ENCODE measurements around the gene HECTD1. TPM values are rescaled to one million over a fixed set of nuclear protein-coding genes. Genes with fewer than 3 reads are reported as not detected.
"Not testable (repeated sequence)": the region's sequence is repeated elsewhere in the genome, so short reads cannot be mapped to it uniquely, and the experiment has no call there.

HECTD1 gene
- polyA plus RNA-seq, 1 experiment: 121 TPM

DNA sequence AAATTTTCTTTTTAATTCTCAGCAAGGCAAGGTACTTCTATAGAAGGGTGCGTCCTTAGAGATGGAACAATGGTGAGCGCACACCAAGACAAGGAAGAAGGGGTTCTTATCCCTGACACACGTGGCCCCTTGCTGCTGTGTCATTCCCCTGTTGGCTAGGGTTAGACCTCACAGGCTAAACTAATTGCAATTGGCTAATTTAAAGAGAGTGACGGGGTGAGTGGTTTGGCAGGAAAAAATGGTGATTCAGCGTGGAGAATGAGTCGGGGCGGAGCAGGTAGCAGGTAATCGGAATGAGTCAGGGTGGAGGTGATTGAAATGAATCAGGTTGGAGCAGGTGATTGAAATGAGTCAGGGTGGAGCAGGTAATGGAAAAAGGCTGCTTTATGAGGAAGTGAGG lies 36.3 kb upstream of the HECTD1 start:
- H3K27me3 ChIP-seq (ENCODE audit: control insufficient read depth, insufficient read depth, low read length): no peaks in the 10 kb centered on the region
- H3K4me3 ChIP-seq (ENCODE audit: low read depth, low read length): no peak overlapping the region
- H3K9me3 ChIP-seq (ENCODE audit: control insufficient read depth, insufficient read depth, low read length): no peaks in the 10 kb centered on the region
- POLR2A ChIA-PET: no interaction called here
- TF ChIP-seq, protein P1, sequence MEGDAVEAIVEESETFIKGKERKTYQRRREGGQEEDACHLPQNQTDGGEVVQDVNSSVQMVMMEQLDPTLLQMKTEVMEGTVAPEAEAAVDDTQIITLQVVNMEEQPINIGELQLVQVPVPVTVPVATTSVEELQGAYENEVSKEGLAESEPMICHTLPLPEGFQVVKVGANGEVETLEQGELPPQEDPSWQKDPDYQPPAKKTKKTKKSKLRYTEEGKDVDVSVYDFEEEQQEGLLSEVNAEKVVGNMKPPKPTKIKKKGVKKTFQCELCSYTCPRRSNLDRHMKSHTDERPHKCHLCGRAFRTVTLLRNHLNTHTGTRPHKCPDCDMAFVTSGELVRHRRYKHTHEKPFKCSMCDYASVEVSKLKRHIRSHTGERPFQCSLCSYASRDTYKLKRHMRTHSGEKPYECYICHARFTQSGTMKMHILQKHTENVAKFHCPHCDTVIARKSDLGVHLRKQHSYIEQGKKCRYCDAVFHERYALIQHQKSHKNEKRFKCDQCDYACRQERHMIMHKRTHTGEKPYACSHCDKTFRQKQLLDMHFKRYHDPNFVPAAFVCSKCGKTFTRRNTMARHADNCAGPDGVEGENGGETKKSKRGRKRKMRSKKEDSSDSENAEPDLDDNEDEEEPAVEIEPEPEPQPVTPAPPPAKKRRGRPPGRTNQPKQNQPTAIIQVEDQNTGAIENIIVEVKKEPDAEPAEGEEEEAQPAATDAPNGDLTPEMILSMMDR (IDR thresholded peaks at IDR 0.05; ENCODE audit: low read depth, low read length): no peak
- H3K27ac ChIP-seq (ENCODE audit: low read depth, low read length): no peak overlapping the region
- no peak for DNase-seq (ENCODE audit: low read depth, low spot score)
- CTCF ChIA-PET: no interaction called here

DNA sequence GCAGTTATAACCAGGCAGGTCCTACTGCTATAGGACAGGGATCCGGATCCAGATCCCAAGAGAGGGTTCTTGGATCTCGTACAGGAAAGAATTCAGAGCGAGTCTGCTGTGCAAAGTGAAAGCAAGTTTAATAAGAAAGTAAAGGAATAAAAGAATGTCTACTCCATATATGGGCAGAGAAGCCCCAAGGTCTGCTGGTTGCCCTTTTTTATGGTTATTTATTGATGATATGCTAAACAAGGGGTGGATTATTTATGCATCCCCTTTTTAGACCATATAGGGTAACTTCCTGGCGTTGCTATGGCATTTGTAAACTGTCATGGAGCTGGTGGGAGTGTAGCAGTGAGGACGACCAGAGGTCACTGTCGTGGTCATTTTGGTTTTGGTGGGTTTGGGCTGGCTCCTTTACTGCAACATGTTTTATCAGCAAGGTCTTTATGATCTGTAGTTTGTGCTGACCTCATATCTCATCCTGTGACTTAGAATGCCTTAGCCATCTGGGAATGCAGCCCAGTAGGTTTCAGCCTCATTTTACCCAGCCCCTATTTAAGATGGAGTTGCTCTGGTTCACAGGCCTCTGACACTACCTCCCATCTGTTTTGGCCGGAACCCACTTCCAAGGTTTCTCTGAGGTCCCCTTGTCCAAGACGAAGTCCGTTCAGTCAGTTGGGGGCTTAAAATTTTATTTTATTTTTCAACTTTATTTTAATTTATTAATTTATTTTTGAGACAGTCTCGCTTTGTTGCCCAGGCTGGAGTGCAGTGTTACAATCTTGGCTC lies 34.8 kb upstream of the HECTD1 start:
- H3K4me3 ChIP-seq (ENCODE audit: low read depth, low read length); H3K9me3 ChIP-seq (ENCODE audit: control insufficient read depth, insufficient read depth, low read length); DNase-seq (ENCODE audit: low read depth, low spot score); POLR2A ChIA-PET; H3K27me3 ChIP-seq (ENCODE audit: control insufficient read depth, insufficient read depth, low read length): not testable (repeated sequence)
- peak overlapping the region; percentile 69 for H3K27ac ChIP-seq (ENCODE audit: low read depth, low read length)
- CTCF ChIA-PET: interaction anchor here (1.9 kb wide), 1 partner anchor 35 kb away, joined by 8 read pairs; the partner anchor contains the start of gene HECTD1

GRCh38 chr14:31241450-31242114 lies 34.0 kb upstream of the HECTD1 start:
- no peaks in the 10 kb centered on the region for H3K27me3 ChIP-seq (ENCODE audit: control insufficient read depth, insufficient read depth, low read length)
- no peak for DNase-seq (ENCODE audit: low read depth, low spot score)
- H3K4me3 ChIP-seq (ENCODE audit: low read depth, low read length): no peak overlapping the region
- H3K9me3 ChIP-seq (ENCODE audit: control insufficient read depth, insufficient read depth, low read length): no peaks in the 10 kb centered on the region
- TF ChIP-seq, protein P1 (IDR thresholded peaks at IDR 0.05; ENCODE audit: low read depth, low read length): no peak
- ChIA-PET POLR2A (interaction anchor here (0.7 kb wide), 1 partner anchor 22 kb away, joined by 3 read pairs; no protein-coding TSS in a partner anchor), CTCF (interaction anchor here (0.7 to 1.9 kb wide), 2 partner anchors 10 to 34 kb away, joined by 3 to 8 read pairs; partner anchors contain the start of gene HECTD1)
- H3K27ac ChIP-seq (ENCODE audit: low read depth, low read length): peak overlapping the region; percentile 69

DNA sequence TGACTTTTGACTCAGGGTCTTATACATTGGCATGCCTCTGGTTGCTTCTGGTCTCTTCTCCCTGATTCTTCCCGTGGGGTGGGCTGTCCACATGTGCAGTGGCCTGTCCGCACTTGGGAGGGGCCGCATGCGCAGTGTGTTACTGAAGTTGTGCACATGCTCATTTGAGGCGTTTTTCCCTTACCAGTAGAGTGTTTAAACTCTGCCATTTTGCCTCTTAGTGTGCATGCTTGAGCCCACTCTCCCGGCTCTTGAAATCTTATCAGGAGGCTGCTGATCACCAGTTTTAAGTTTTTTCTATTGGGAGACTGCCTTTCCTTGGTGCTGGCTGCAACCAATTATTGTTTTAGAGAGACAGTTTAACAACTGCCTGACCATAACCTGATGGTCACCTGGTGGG lies 32.1 kb upstream of the HECTD1 start:
- CTCF ChIA-PET: no interaction called here
- TF ChIP-seq, protein P1 (IDR thresholded peaks at IDR 0.05; ENCODE audit: low read depth, low read length): no peak

DNA sequence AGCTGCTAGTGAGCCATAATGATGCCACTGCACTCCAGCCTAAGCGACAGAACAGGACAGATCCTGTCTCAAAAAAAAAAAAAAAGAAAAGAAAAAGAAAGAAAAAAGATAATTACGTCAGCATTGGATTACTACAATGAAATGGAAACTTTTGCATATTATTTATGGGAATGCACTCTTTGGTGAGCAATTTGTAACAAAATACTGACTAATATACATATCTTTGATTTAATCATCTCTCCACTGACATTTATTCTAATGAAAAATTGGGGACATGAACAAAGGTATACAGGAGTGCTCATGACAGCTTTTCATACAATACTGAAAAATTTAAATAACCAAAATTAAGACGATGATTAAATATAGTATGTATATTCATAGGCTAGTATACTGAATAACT lies 27.9 kb upstream of the HECTD1 start:
- TF ChIP-seq, protein P1 (IDR thresholded peaks at IDR 0.05; ENCODE audit: low read depth, low read length): no peak
- no peak overlapping the region for H3K4me3 ChIP-seq (ENCODE audit: low read depth, low read length)
- no peak for DNase-seq (ENCODE audit: low read depth, low spot score)
- no peaks in the 10 kb centered on the region for H3K27me3 ChIP-seq (ENCODE audit: control insufficient read depth, insufficient read depth, low read length)
- no peaks in the 10 kb centered on the region for H3K9me3 ChIP-seq (ENCODE audit: control insufficient read depth, insufficient read depth, low read length)
- no peak overlapping the region for H3K27ac ChIP-seq (ENCODE audit: low read depth, low read length)
- CTCF ChIA-PET: no interaction called here
- POLR2A ChIA-PET: no interaction called here

More for the DNA sequence above, 32.1 kb upstream of the HECTD1 start:
- Histone ChIP-seq H3K9me3 (ENCODE audit: control insufficient read depth, insufficient read depth, low read length) (no peaks in the 10 kb centered on the region), H3K4me3 (ENCODE audit: low read depth, low read length) (no peak overlapping the region), H3K27ac (ENCODE audit: low read depth, low read length) (no peak overlapping the region), H3K27me3 (ENCODE audit: control insufficient read depth, insufficient read depth, low read length) (no peaks in the 10 kb centered on the region)
- DNase-seq (ENCODE audit: low read depth, low spot score): no peak
- POLR2A ChIA-PET: no interaction called here

All from AG04450 (cell line).